Measurements from ENCODE around the gene DAB2IP.

GRCh38 chr9:121738968-121739367 lies 87.5 kb downstream of the DAB2IP start:
- no peak for TF ChIP-seq CTCF (IDR thresholded peaks at IDR 0.05)
- TF ChIP-seq POLR2A (IDR thresholded peaks at IDR 0.05): no peak
